ENCODE results near the gene ERVFRD-1.

- no peak for TF ChIP-seq NFE2L1 (CRISPR knock-in tag; IDR thresholded peaks at IDR 0.05)
- TF ChIP-seq SMAD3 (CRISPR knock-in tag; IDR thresholded peaks at IDR 0.05; ENCODE audit: borderline replicate concordance) = no peak
- no peak for TF ChIP-seq GABPB1 (CRISPR knock-in tag; IDR thresholded peaks at IDR 0.05)
- TF ChIP-seq USF2 (CRISPR knock-in tag; IDR thresholded peaks at IDR 0.05) = no peak
- no peak for TF ChIP-seq STAT6 (CRISPR knock-in tag; conservative IDR thresholded peaks at IDR 0.05; ENCODE audit: low read depth)
- no peak for TF ChIP-seq ZMAT4 (CRISPR knock-in tag; IDR thresholded peaks at IDR 0.05)
- TF ChIP-seq MLX (CRISPR knock-in tag; IDR thresholded peaks at IDR 0.05) = no peak
- no peak for TF ChIP-seq CTCF (IDR thresholded peaks at IDR 0.05)
- TF ChIP-seq CREM (CRISPR knock-in tag; IDR thresholded peaks at IDR 0.05) = no peak
- TF ChIP-seq FOXJ3 (CRISPR knock-in tag; IDR thresholded peaks at IDR 0.05; ENCODE audit: borderline replicate concordance) = no peak
- no peak for TF ChIP-seq NR3C1 (CRISPR knock-in tag; conservative IDR thresholded peaks at IDR 0.05; ENCODE audit: low read depth)
Observed at GRCh38 chr6:11128608-11129007, 17.1 kb upstream of the ERVFRD-1 start.

Measured in WTC11 (cell line).